H1 (cell line): ENCODE data around the gene SMARCC1. TPM values are rescaled to one million over a fixed set of nuclear protein-coding genes. Genes with fewer than 3 reads are reported as not detected.

Experiments
- CTCF ChIA-PET: fragments of 300-600 bp; sonication (Branson Sonifier 250); formaldehyde crosslinking; loops from one replicate; lab custom pipeline; 2021; ENCODE audit not compliant: partially characterized antibody; lab: Charles Lee
- POLR2A ChIA-PET: fragments of 300-600 bp; sonication (Branson Sonifier 250); formaldehyde crosslinking; loops from one replicate; lab custom pipeline; 2021; ENCODE audit warnings: inconsistent platforms; ENCODE audit not compliant: partially characterized antibody; lab: Charles Lee
- DNase-seq, 2 experiments: peaks; one replicate each; pipeline versions ENCODE4 v3.0.0 to v3.0.0-alpha.2; 2010 to 2022; ENCODE audit warnings: low spot score in 2 of 2, low read depth in 1 of 2, mixed read lengths in 1 of 2
- FAIRE-seq: peaks from 2 replicates; lab custom pipeline; 2011; peaks lifted over from hg19 to GRCh38; lab: Jason Lieb, UNC
- H2AFZ ChIP-seq: 2 replicates; pipeline ENCODE4 v1.8.1; 2012; ENCODE audit warnings: low read length, inconsistent platforms
- H2AK5ac ChIP-seq: 2 replicates; pipeline ENCODE4 v1.6.1; 2013; ENCODE audit warnings: low read depth, low read length
- H2BK120ac ChIP-seq: replicated peaks from 2 replicates; pipeline ENCODE3; 2013; ENCODE audit warnings: low read depth, low read length, inconsistent platforms
- H2BK12ac ChIP-seq: 2 replicates; pipeline ENCODE4 v1.6.1; 2013; ENCODE audit warnings: low read depth, low read length
- H2BK15ac ChIP-seq: 2 replicates; pipeline ENCODE4 v1.6.1; 2013; ENCODE audit warnings: low read length
- H2BK20ac ChIP-seq: 2 replicates; pipeline ENCODE4 v1.6.1; 2013; ENCODE audit warnings: low read length
- H2BK5ac ChIP-seq: 2 replicates; pipeline ENCODE4 v1.6.1; 2013; ENCODE audit warnings: low read depth, low read length
- H3K14ac ChIP-seq: 2 replicates; pipeline ENCODE4 v1.6.1; 2013; ENCODE audit warnings: inconsistent platforms; ENCODE audit not compliant: insufficient read length
- H3K18ac ChIP-seq: 2 replicates; pipeline ENCODE4 v1.6.1; 2013; ENCODE audit warnings: low read length; ENCODE audit errors: extremely low read depth
- H3K23ac ChIP-seq: 2 replicates; pipeline ENCODE4 v1.6.1; 2013; ENCODE audit warnings: inconsistent platforms; ENCODE audit not compliant: insufficient read length
- H3K23me2 ChIP-seq: 2 replicates; pipeline ENCODE4 v1.6.1; 2013; ENCODE audit warnings: low read depth, low read length
- H3K27ac ChIP-seq: 2 replicates; pipeline ENCODE4 v1.6.1; 2011; ENCODE audit warnings: low read depth, low read length, inconsistent platforms
- H3K27me3 ChIP-seq, 4 experiments: replicated peaks in 1 of 4; 1 replicate in 1 of 4; 2 replicates in 3 of 4; pipeline versions ENCODE4 v1.6.1 to v1.8.1; 2011 to 2013; ENCODE audit warnings: low read length in 3 of 4, mild to moderate bottlenecking in 3 of 4, inconsistent platforms in 2 of 4, mixed read lengths in 2 of 4, moderate library complexity in 1 of 4; ENCODE audit not compliant: control insufficient read depth in 3 of 4, insufficient read depth in 3 of 4; ENCODE audit errors: extremely low read depth in 1 of 4
- H3K36me3 ChIP-seq, 4 experiments: 2 replicates each; pipeline versions ENCODE4 v1.6.1 to v1.8.1; 2011 to 2013; ENCODE audit warnings: mild to moderate bottlenecking in 4 of 4, low read length in 3 of 4, moderate library complexity in 2 of 4, control low read depth in 1 of 4, inconsistent platforms in 1 of 4; ENCODE audit not compliant: insufficient read depth in 4 of 4, control insufficient read depth in 2 of 4
- H3K4ac ChIP-seq: replicated peaks from 2 replicates; pipeline ENCODE3; 2013; ENCODE audit warnings: low read length, low read depth, mixed read lengths, inconsistent platforms; ENCODE audit not compliant: insufficient read length
- H3K4me1 ChIP-seq, 4 experiments: replicated peaks in 1 of 4; 1 replicate in 1 of 4; 2 replicates in 3 of 4; pipeline versions ENCODE4 v1.6.1 to v1.8.1; 2011 to 2013; ENCODE audit warnings: low read length in 3 of 4, inconsistent platforms in 2 of 4, mixed read lengths in 1 of 4; ENCODE audit not compliant: insufficient read depth in 4 of 4, control insufficient read depth in 3 of 4
- H3K4me2 ChIP-seq, 2 experiments: 2 replicates each; pipeline versions ENCODE4 v1.6.1 to v1.8.1; 2011 to 2013; ENCODE audit warnings: low read depth in 2 of 2, low read length in 2 of 2, control low read depth in 1 of 2, inconsistent platforms in 1 of 2, mild to moderate bottlenecking in 1 of 2; ENCODE audit not compliant: insufficient read depth in 1 of 2
- H3K4me3 ChIP-seq, 4 experiments: fragments of 200-600, 300-600 bp in 1 of 4; sonication (generic), shearing (Covaris generic), sonication (Bioruptor Twin) in 1 of 4; 2 replicates each; pipeline versions ENCODE4 v1.5.1 to v1.8.1; 2011 to 2016; ENCODE audit warnings: low read length in 4 of 4, low read depth in 3 of 4, control low read depth in 2 of 4, inconsistent platforms in 2 of 4, mild to moderate bottlenecking in 2 of 4, mixed read lengths in 1 of 4, moderate library complexity in 1 of 4; ENCODE audit not compliant: insufficient read depth in 2 of 4; ENCODE audit errors: extremely low read depth in 1 of 4
- H3K56ac ChIP-seq: replicated peaks from 2 replicates; pipeline ENCODE3; 2013; ENCODE audit warnings: low read depth, mild to moderate bottlenecking, mixed read lengths, low read length, inconsistent platforms; ENCODE audit not compliant: insufficient read length
- H3K79me1 ChIP-seq: 2 replicates; pipeline ENCODE4 v1.6.1; 2013; ENCODE audit warnings: low read depth, low read length, control low read depth
- H3K79me2 ChIP-seq, 2 experiments: 2 replicates each; pipeline versions ENCODE4 v1.6.1 to v1.8.1; 2012 to 2013; ENCODE audit warnings: low read length in 2 of 2, mild to moderate bottlenecking in 2 of 2, inconsistent platforms in 1 of 2; ENCODE audit not compliant: insufficient read depth in 2 of 2, control insufficient read depth in 1 of 2
- H3K9ac ChIP-seq, 4 experiments: replicated peaks in 1 of 4; 1 replicate in 1 of 4; 2 replicates in 3 of 4; pipeline versions ENCODE4 v1.6.1 to v1.8.1; 2011 to 2013; ENCODE audit warnings: low read depth in 3 of 4, low read length in 3 of 4, control low read depth in 2 of 4, mild to moderate bottlenecking in 2 of 4, moderate library complexity in 2 of 4, inconsistent platforms in 1 of 4; ENCODE audit errors: extremely low read depth in 1 of 4
- H3K9me3 ChIP-seq, 2 experiments: 2 replicates each; pipeline versions ENCODE4 v1.6.1 to v1.8.1; 2012 to 2013; ENCODE audit warnings: mild to moderate bottlenecking in 2 of 2, moderate library complexity in 2 of 2, control low read depth in 1 of 2, inconsistent platforms in 1 of 2, low read depth in 1 of 2, low read length in 1 of 2, mixed read lengths in 1 of 2; ENCODE audit not compliant: insufficient read depth in 2 of 2
- H4K20me1 ChIP-seq, 2 experiments: replicated peaks in 1 of 2; 2 replicates each; pipeline versions ENCODE3 to v1.8.1; 2011 to 2013; ENCODE audit warnings: inconsistent platforms in 2 of 2, low read length in 2 of 2, mild to moderate bottlenecking in 1 of 2; ENCODE audit not compliant: insufficient read depth in 2 of 2, control insufficient read depth in 1 of 2
- H4K5ac ChIP-seq: 2 replicates; pipeline ENCODE4 v1.6.1; 2013; ENCODE audit warnings: low read length, low read depth, mixed read lengths, inconsistent platforms; ENCODE audit not compliant: insufficient read length
- H4K8ac ChIP-seq: 2 replicates; pipeline ENCODE4 v1.8.0; 2013; ENCODE audit warnings: mild to moderate bottlenecking, moderate library complexity, low read length, inconsistent platforms; ENCODE audit not compliant: insufficient read depth; ENCODE audit errors: extremely low read depth
- H4K91ac ChIP-seq: replicated peaks from 2 replicates; pipeline ENCODE3; 2013; ENCODE audit warnings: low read length, mixed read lengths, inconsistent platforms; ENCODE audit not compliant: insufficient read length
- CBX8 ChIP-seq: fragments of 300-800, 300-1000 bp; sonication (generic); IDR thresholded peaks from 2 replicates; pipeline ENCODE4 v1.7.1; 2016; ENCODE audit warnings: low read depth, low read length, borderline replicate concordance
- GABPA ChIP-seq: IDR thresholded peaks from 2 replicates; pipeline ENCODE4 v1.6.1; 2011; ENCODE audit warnings: mild to moderate bottlenecking, low read length, moderate library complexity, borderline replicate concordance; ENCODE audit not compliant: insufficient read depth
- JUN ChIP-seq: IDR thresholded peaks from 2 replicates; pipeline ENCODE4 v1.6.1; 2011; ENCODE audit warnings: low read depth, mild to moderate bottlenecking, improper control_type of control experiment, low read length
- PHF8 ChIP-seq: fragments of 200-600 bp; sonication (generic); conservative IDR thresholded peaks from 2 replicates; pipeline ENCODE4 v1.7.1; 2012; ENCODE audit warnings: low read depth, mild to moderate bottlenecking, inconsistent platforms, low read length, moderate library complexity
- POLR2AphosphoS5 ChIP-seq: IDR thresholded peaks from 2 replicates; pipeline ENCODE4 v1.6.1; 2011; ENCODE audit warnings: low read depth, low read length
- WGBS, 2 experiments: shearing (Covaris generic) in 1 of 2; methylation state at CpG; one replicate each; pipeline versions ENCODE4 v1.1.6 to v1.1.7; 2013 to 2015; ENCODE audit warnings: low lambda C conversion rate in 2 of 2, mixed read lengths in 2 of 2, inconsistent platforms in 1 of 2, low coverage in 1 of 2, missing lambda C conversion rate in 1 of 2; ENCODE audit not compliant: insufficient replicate concordance in 2 of 2, insufficient coverage in 1 of 2, insufficient read length in 1 of 2; ENCODE audit errors: extremely low coverage in 1 of 2, missing lambda C conversion rate in 1 of 2; 5-methylcytosine and 5-hydroxymethylcytosine counted together
- polyA plus RNA-seq, 7 experiments: library from polyadenylated mRNA; depleted of rRNA in 3 of 7; stranded (reverse) in 5 of 7; unstranded in 2 of 7; fragments of >200 nt in 5 of 7; fragments of 200-250 nt in 2 of 7; gene quantifications; 1 replicate in 5 of 7; 2 replicates in 1 of 7; 4 replicates in 1 of 7; pipeline versions ENCODE4 v1.2.1 to v1.2.3, GENCODE V29; 2011 to 2013; ENCODE audit warnings: missing spikeins in 2 of 7, mixed read lengths in 2 of 7
- total RNA-seq: library from RNA; stranded (reverse); fragmentation: NEBNext Ultra II Directional; extraction: Animal tissue kit (Norgen Biotek cat#: 25700); gene quantifications from 2 replicates; pipeline ENCODE4 v1.2.1, GENCODE V29; 2021
- TF ChIP-seq, protein P1 (sequence below): IDR thresholded peaks from 2 replicates; pipeline ENCODE4 v1.6.1; 2011; ENCODE audit warnings: low read length, improper control_type of control experiment

Gene SMARCC1
- total and polyA plus RNA-seq, 2 of the 8 experiments (the other 6 are each of a cell fraction or from before 2014, with no cell fraction given), result 64.1 to 335 TPM

DNA sequence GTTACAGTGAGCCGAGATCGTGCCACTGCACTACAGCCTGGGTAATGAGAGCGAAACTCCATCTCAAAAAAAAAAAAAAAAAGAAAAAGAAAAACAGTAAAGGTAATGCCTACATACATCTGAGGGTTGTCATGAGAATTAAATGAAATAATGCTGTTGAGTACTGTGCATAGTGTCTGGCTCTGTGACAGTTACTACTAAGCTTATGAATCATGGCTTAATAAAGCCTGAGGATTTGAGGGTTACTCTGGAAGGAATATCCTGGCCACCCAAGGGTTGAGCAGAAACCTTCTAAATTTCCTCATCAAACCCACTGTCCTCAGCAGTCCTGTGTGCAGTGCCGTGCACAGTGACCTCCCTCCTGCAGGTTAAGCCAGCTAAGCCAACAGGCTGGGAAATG, 241.4 kb downstream of the SMARCC1 start:
- Histone ChIP-seq H2BK15ac (no peak overlapping the region), H2BK20ac (no peak overlapping the region)
- TF ChIP-seq JUN (no peak), GABPA (no peak), POLR2AphosphoS5 (no peak), PHF8 (no peak), CBX8 (no peak)
- TF ChIP-seq, protein P1, sequence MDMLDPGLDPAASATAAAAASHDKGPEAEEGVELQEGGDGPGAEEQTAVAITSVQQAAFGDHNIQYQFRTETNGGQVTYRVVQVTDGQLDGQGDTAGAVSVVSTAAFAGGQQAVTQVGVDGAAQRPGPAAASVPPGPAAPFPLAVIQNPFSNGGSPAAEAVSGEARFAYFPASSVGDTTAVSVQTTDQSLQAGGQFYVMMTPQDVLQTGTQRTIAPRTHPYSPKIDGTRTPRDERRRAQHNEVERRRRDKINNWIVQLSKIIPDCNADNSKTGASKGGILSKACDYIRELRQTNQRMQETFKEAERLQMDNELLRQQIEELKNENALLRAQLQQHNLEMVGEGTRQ, result no peak
- TF ChIP-seq, all 59 proteins: peak for 0
- Histone ChIP-seq H3K9me3 (no peaks in the 10 kb centered on the region), H3K23me2 (no peaks in the 10 kb centered on the region), H3K4me1 (no peaks in the 10 kb centered on the region; a peak in 1 of 7 replicates), H4K91ac (no peak overlapping the region), H3K56ac (no peak overlapping the region), H3K79me1 (no peaks in the 10 kb centered on the region), H3K27ac (no peak overlapping the region), H2AK5ac (no peak overlapping the region), H3K4me3 (no peak overlapping the region), H4K5ac (no peak overlapping the region), H3K14ac (no peak overlapping the region), H3K23ac (no peak overlapping the region), H3K18ac (no peak overlapping the region), H2AFZ (no peak overlapping the region), H3K4me2 (no peak overlapping the region; a peak in 1 of 4 replicates), H3K79me2 (no peaks in the 10 kb centered on the region), H3K27me3 (no peaks in the 10 kb centered on the region; a peak in 1 of 7 replicates), H3K4ac (no peak overlapping the region), H4K20me1 (no peaks in the 10 kb centered on the region), H3K36me3 (no peaks in the 10 kb centered on the region), H4K8ac (no peak overlapping the region), H2BK120ac (no peak overlapping the region), H2BK5ac (no peak overlapping the region), H2BK12ac (no peak overlapping the region), H3K9ac (no peak overlapping the region)
- POLR2A ChIA-PET, result no interaction called here
- 90% methylated on average over 3 of the region's 4 CpGs; no CpG with 5 or more reads in 1 of the 2 experiments for WGBS, 2 experiments
- FAIRE-seq (no peak), DNase-seq (no peak)
- CTCF ChIA-PET, result interaction anchor here (0.5 to 2.4 kb wide), 8 partner anchors 11 to 119 kb away, joined by 3 to 5 read pairs (median 3); no protein-coding TSS in a partner anchor
